Fibroblast of the aortic adventitia (primary cell): ENCODE results near the gene RBMS2. TPM values are rescaled to one million over a fixed set of nuclear protein-coding genes. Genes with fewer than 3 reads are reported as not detected.

Source experiments
- DNase-seq: peaks from one replicate; pipeline ENCODE4 v3.0.0-alpha.2; 2010; ENCODE audit warnings: low read depth
- H3K4me3 ChIP-seq: 2 replicates; pipeline ENCODE4 v1.5.1; 2011; ENCODE audit warnings: low read depth, mild to moderate bottlenecking, control low read depth, low read length, moderate library complexity
- CTCF ChIP-seq: IDR thresholded peaks from 2 replicates; pipeline ENCODE4 v1.5.1; 2011; ENCODE audit warnings: mild to moderate bottlenecking, low read length, control low read depth, inconsistent platforms; ENCODE audit not compliant: insufficient read depth
- total RNA-seq: library from RNA; depleted of rRNA; stranded (reverse); fragments of >200 nt; gene quantifications from 2 replicates; pipeline ENCODE4 v1.2.3, GENCODE V29; 2012; ENCODE audit warnings: low replicate concordance

Gene RBMS2
- total RNA-seq, 1 donor, result 19.2 TPM

GRCh38 chr12:56520506-56520905, 1.1 kb upstream of the RBMS2 start:
- peak; percentile 67 for DNase-seq
- H3K4me3 ChIP-seq, result peak overlapping the region; percentile 1
- TF ChIP-seq CTCF, result no peak

- peak overlapping the region; percentile 56 for H3K4me3 ChIP-seq
- TF ChIP-seq CTCF, result no peak
- DNase-seq, result no peak
Observed at GRCh38 chr12:56521209-56521589, 421 bp upstream of the RBMS2 start.

GRCh38 chr12:56522411-56523193, 982 bp downstream of the RBMS2 start:
- peak; percentile 46 for DNase-seq
- peak overlapping the region; percentile 77 for H3K4me3 ChIP-seq
- no peak for TF ChIP-seq CTCF

GRCh38 chr12:56528846-56529245, 7.2 kb downstream of the RBMS2 start:
- DNase-seq, result peak; percentile 51
- no peak for TF ChIP-seq CTCF
- no peak overlapping the region for H3K4me3 ChIP-seq

GRCh38 chr12:56529656-56530055, 8.0 kb downstream of the RBMS2 start:
- no peak for TF ChIP-seq CTCF
- DNase-seq, result peak; percentile 27
- no peak overlapping the region for H3K4me3 ChIP-seq

GRCh38 chr12:56530390-56531055, 8.9 kb downstream of the RBMS2 start:
- DNase-seq, result no peak
- no peak overlapping the region for H3K4me3 ChIP-seq
- no peak for TF ChIP-seq CTCF

- no peak for TF ChIP-seq CTCF
- no peak overlapping the region for H3K4me3 ChIP-seq
Observed at GRCh38 chr12:56537546-56537945, 15.9 kb downstream of the RBMS2 start.

More at GRCh38 chr12:56537546-56537945, 15.9 kb downstream of the RBMS2 start:
- no peak for DNase-seq
